Cardiac muscle cell (in vitro differentiated cells and primary cell): ENCODE results near the gene FARS2. TPM values are rescaled to one million over a fixed set of nuclear protein-coding genes. Genes with fewer than 3 reads are reported as not detected.

ENCODE experiments used
- DNase-seq, 2 donors: peaks; one replicate each; pipeline versions ENCODE4 v3.0.0 to v3.0.0-alpha.2; 2010 to 2017; ENCODE audit warnings: low read depth in 1 of 2, low spot score in 1 of 2
- H3K27ac ChIP-seq: fragments of 200-600 bp; sonication (generic); 2 replicates; pipeline ENCODE4 v1.5.1; 2016
- H3K27me3 ChIP-seq: fragments of 200-600 bp; sonication (generic); 2 replicates; pipeline ENCODE4 v1.6.0; 2016; ENCODE audit warnings: control low read depth
- H3K36me3 ChIP-seq: fragments of 200-600 bp; sonication (generic); 2 replicates; pipeline ENCODE4 v1.5.1; 2016; ENCODE audit warnings: control low read depth
- H3K4me1 ChIP-seq: fragments of 200-600 bp; sonication (generic); 2 replicates; pipeline ENCODE4 v1.8.1; 2017; ENCODE audit warnings: low read depth, mild to moderate bottlenecking, mixed run types
- H3K4me3 ChIP-seq: fragments of 200-600 bp; sonication (generic); 2 replicates; pipeline ENCODE4 v1.5.1; 2016; ENCODE audit warnings: mild to moderate bottlenecking
- H3K9me3 ChIP-seq: fragments of 200-600 bp; sonication (generic); 2 replicates; pipeline ENCODE4 v1.5.1; 2017; ENCODE audit warnings: low read depth, mild to moderate bottlenecking, control low read depth
- CTCF ChIP-seq: IDR thresholded peaks from 2 replicates; pipeline ENCODE4 v1.5.1; 2012; ENCODE audit warnings: low read depth, mild to moderate bottlenecking, low read length
- polyA plus RNA-seq: library from polyadenylated mRNA; unstranded; fragments of >200 nt; fragmentation: Nextera tagmentation; extraction: Ambion mirVana; gene quantifications from 2 replicates; pipeline ENCODE4 v1.2.1, GENCODE V29; 2016
- total RNA-seq: library from RNA; depleted of rRNA; stranded (reverse); fragments of >200 nt; gene quantifications from 2 replicates; pipeline ENCODE4 v1.2.3, GENCODE V29; 2016

FARS2 gene
- total RNA-seq (12.4 and 14.6 TPM in 2 replicates), polyA plus RNA-seq (19.1 and 22.5 TPM in 2 replicates)

- H3K27me3 ChIP-seq: no peaks in the 10 kb centered on the region
- no peaks in the 10 kb centered on the region for H3K9me3 ChIP-seq
- TF ChIP-seq CTCF: no peak
- H3K27ac ChIP-seq: peak within 1 kb of the TSS; percentile 100
- peak within 1 kb of the TSS; percentile 66 for H3K4me3 ChIP-seq
- peak; percentile 93 to 94 for DNase-seq
- H3K4me1 ChIP-seq: peaks cover 16% of the 10 kb centered on the region
- H3K36me3 ChIP-seq: no peaks in the 10 kb centered on the region
Measured at GRCh38 chr6:5260661-5261544, at the start of gene FARS2, which contains the start of gene LYRM4. Gene FARS2, plus strand, starts transcription at chr6:5261513. Gene LYRM4, minus strand, starts transcription at chr6:5260950. Its CDS starts 217 bp downstream, at chr6:5260733.

- Histone ChIP-seq H3K36me3 (no peaks in the 10 kb centered on the region), H3K27me3 (no peaks in the 10 kb centered on the region), H3K27ac (peak overlapping the region; percentile 59), H3K4me3 (no peak overlapping the region), H3K4me1 (peaks cover 30% of the 10 kb centered on the region), H3K9me3 (no peaks in the 10 kb centered on the region)
- peak; percentile 29 for TF ChIP-seq CTCF
- peak in 1 of 2 donors; percentile 52 for DNase-seq
Measured at GRCh38 chr6:5213836-5214235, 47.5 kb upstream of the FARS2 start.

- Histone ChIP-seq H3K4me3 (no peak overlapping the region), H3K27me3 (no peaks in the 10 kb centered on the region), H3K27ac (peak overlapping the region; percentile 59), H3K9me3 (no peaks in the 10 kb centered on the region), H3K4me1 (peaks cover 33% of the 10 kb centered on the region), H3K36me3 (no peaks in the 10 kb centered on the region)
- peak; percentile 92 to 94 for DNase-seq
- TF ChIP-seq CTCF: peak; percentile 85
Measured at GRCh38 chr6:5214570-5215052, 46.7 kb upstream of the FARS2 start.

GRCh38 chr6:5215159-5215558 is 46.2 kb upstream of the FARS2 start:
- H3K36me3 ChIP-seq: no peaks in the 10 kb centered on the region
- H3K27me3 ChIP-seq: no peaks in the 10 kb centered on the region
- H3K27ac ChIP-seq: no peak overlapping the region
- no peak for TF ChIP-seq CTCF
- peaks cover 33% of the 10 kb centered on the region for H3K4me1 ChIP-seq
- H3K4me3 ChIP-seq: no peak overlapping the region
- peak in 1 of 2 donors; percentile 14 for DNase-seq
- no peaks in the 10 kb centered on the region for H3K9me3 ChIP-seq

- DNase-seq: no peak
- peaks cover 33% of the 10 kb centered on the region for H3K4me1 ChIP-seq
- no peaks in the 10 kb centered on the region for H3K27me3 ChIP-seq
- no peak for TF ChIP-seq CTCF
- no peak overlapping the region for H3K4me3 ChIP-seq
- H3K27ac ChIP-seq: no peak overlapping the region
- H3K36me3 ChIP-seq: no peaks in the 10 kb centered on the region
- no peaks in the 10 kb centered on the region for H3K9me3 ChIP-seq
Measured at GRCh38 chr6:5215799-5216198, 45.5 kb upstream of the FARS2 start.
